ENCODE results near the gene ALOX5. TPM values are rescaled to one million over a fixed set of nuclear protein-coding genes. Genes with fewer than 3 reads are reported as not detected.

ALOX5 gene
- polyA plus RNA-seq, 1 of the 3 experiments (the other 2 are of a cell fraction): not detected

GRCh38 chr10:45375716-45376231 lies 1.8 kb downstream of the ALOX5 start (continued):
- TF ChIP-seq, protein P1, sequence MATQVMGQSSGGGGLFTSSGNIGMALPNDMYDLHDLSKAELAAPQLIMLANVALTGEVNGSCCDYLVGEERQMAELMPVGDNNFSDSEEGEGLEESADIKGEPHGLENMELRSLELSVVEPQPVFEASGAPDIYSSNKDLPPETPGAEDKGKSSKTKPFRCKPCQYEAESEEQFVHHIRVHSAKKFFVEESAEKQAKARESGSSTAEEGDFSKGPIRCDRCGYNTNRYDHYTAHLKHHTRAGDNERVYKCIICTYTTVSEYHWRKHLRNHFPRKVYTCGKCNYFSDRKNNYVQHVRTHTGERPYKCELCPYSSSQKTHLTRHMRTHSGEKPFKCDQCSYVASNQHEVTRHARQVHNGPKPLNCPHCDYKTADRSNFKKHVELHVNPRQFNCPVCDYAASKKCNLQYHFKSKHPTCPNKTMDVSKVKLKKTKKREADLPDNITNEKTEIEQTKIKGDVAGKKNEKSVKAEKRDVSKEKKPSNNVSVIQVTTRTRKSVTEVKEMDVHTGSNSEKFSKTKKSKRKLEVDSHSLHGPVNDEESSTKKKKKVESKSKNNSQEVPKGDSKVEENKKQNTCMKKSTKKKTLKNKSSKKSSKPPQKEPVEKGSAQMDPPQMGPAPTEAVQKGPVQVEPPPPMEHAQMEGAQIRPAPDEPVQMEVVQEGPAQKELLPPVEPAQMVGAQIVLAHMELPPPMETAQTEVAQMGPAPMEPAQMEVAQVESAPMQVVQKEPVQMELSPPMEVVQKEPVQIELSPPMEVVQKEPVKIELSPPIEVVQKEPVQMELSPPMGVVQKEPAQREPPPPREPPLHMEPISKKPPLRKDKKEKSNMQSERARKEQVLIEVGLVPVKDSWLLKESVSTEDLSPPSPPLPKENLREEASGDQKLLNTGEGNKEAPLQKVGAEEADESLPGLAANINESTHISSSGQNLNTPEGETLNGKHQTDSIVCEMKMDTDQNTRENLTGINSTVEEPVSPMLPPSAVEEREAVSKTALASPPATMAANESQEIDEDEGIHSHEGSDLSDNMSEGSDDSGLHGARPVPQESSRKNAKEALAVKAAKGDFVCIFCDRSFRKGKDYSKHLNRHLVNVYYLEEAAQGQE (IDR thresholded peaks at IDR 0.05; ENCODE audit: low read depth, low read length): no peak
- TF ChIP-seq, protein P2, sequence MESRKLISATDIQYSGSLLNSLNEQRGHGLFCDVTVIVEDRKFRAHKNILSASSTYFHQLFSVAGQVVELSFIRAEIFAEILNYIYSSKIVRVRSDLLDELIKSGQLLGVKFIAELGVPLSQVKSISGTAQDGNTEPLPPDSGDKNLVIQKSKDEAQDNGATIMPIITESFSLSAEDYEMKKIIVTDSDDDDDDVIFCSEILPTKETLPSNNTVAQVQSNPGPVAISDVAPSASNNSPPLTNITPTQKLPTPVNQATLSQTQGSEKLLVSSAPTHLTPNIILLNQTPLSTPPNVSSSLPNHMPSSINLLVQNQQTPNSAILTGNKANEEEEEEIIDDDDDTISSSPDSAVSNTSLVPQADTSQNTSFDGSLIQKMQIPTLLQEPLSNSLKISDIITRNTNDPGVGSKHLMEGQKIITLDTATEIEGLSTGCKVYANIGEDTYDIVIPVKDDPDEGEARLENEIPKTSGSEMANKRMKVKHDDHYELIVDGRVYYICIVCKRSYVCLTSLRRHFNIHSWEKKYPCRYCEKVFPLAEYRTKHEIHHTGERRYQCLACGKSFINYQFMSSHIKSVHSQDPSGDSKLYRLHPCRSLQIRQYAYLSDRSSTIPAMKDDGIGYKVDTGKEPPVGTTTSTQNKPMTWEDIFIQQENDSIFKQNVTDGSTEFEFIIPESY (IDR thresholded peaks at IDR 0.05; ENCODE audit: borderline replicate concordance, low read depth): no peak
- TF ChIP-seq, protein P3, sequence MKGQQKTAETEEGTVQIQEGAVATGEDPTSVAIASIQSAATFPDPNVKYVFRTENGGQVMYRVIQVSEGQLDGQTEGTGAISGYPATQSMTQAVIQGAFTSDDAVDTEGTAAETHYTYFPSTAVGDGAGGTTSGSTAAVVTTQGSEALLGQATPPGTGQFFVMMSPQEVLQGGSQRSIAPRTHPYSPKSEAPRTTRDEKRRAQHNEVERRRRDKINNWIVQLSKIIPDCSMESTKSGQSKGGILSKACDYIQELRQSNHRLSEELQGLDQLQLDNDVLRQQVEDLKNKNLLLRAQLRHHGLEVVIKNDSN (IDR thresholded peaks at IDR 0.05; ENCODE audit: borderline replicate concordance, low read depth): no peak
- TF ChIP-seq MXI1 (IDR thresholded peaks at IDR 0.05; ENCODE audit: low read depth, low read length) (no peak), FOXM1 (IDR thresholded peaks at IDR 0.05; ENCODE audit: low read depth) (no peak), CTCF (IDR thresholded peaks at IDR 0.05) (no peak), EZH2phosphoT487 (IDR thresholded peaks at IDR 0.05; ENCODE audit: borderline replicate concordance, low read depth) (no peak)

DNA sequence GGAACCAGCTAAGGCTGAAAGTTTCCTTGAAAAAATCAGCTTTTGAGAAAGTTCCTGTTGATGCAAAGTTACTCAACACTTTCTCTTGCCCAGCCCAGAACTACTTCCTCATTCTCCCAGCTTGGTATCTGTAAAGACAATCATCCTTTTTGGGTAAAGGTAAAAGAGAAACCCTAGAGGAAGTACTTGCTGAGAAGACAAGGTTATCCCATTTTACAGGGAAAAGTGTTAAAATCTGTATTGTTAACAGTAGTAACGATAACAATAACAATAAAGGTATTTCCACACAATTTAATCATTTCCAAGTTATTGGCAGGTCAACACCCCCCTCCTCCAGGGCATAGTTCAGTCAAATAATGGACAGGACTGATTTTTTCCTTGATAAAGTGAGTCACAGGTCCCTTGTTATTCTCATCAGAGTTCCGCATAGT lies 2.4 kb downstream of the ALOX5 start:
- Histone ChIP-seq H3K4me3 (ENCODE audit: low read depth in 2 of 2, low read length in 1 of 2) (no peak overlapping the region), H3K36me3 (replicated peaks in 1 of 2; ENCODE audit: control insufficient read depth in 1 of 2, insufficient read depth in 2 of 2, low read length in 1 of 2) (no peaks in the 10 kb centered on the region), H3K9ac (no peak overlapping the region), H3K9me3 (no peaks in the 10 kb centered on the region), H2AFZ (ENCODE audit: low read depth) (no peak overlapping the region), H3K79me2 (ENCODE audit: insufficient read depth) (no peaks in the 10 kb centered on the region), H3K4me2 (no peak overlapping the region), H3K4me1 (ENCODE audit: control insufficient read depth in 1 of 2, insufficient read depth in 2 of 2, low read depth in 1 of 2, low read length in 1 of 2) (peaks cover 0 to 2% of the 10 kb centered on the region in 2 experiments; a peak in 1 of 4 replicates), H3K27ac (ENCODE audit: low read depth in 2 of 2, low read length in 1 of 2) (no peak overlapping the region), H3K9me2 (no peaks in the 10 kb centered on the region), H3F3A (replicated peaks; ENCODE audit: insufficient read depth) (no peaks in the 10 kb centered on the region), H3K27me3 (ENCODE audit: insufficient read depth) (peaks cover 58% of the 10 kb centered on the region), H4K20me1 (ENCODE audit: insufficient read depth) (no peaks in the 10 kb centered on the region)
- WGBS (ENCODE audit: low lambda C conversion rate): 2% methylated on average over 2 of the region's 2 CpGs
- POLR2A ChIA-PET: no interaction called here
- DNase-seq: no peak
- CTCF ChIA-PET: no interaction called here
- TF ChIP-seq MXI1 (IDR thresholded peaks at IDR 0.05; ENCODE audit: low read depth, low read length): no peak
- no peak for TF ChIP-seq RCOR1 (IDR thresholded peaks at IDR 0.05; ENCODE audit: low read length)
- no peak for TF ChIP-seq EP300 (IDR thresholded peaks at IDR 0.05; ENCODE audit: borderline replicate concordance in 1 of 2, low read depth in 1 of 2, low read length in 1 of 2)
- TF ChIP-seq FOSL2 (IDR thresholded peaks at IDR 0.05; ENCODE audit: borderline replicate concordance, low read depth): no peak
- TF ChIP-seq GABPA (IDR thresholded peaks at IDR 0.05; ENCODE audit: low read depth): no peak
- TF ChIP-seq CHD2 (IDR thresholded peaks at IDR 0.05; ENCODE audit: low read length, partially characterized antibody): no peak
- TF ChIP-seq, protein P1 (IDR thresholded peaks at IDR 0.05; ENCODE audit: low read depth, low read length): no peak
- TF ChIP-seq NFIC (IDR thresholded peaks at IDR 0.05; ENCODE audit: borderline replicate concordance): no peak
- TF ChIP-seq SMC3 (IDR thresholded peaks at IDR 0.05; ENCODE audit: low read depth, low read length): no peak
- no peak for TF ChIP-seq FOXJ3 (CRISPR knock-in tag; IDR thresholded peaks at IDR 0.05)
- no peak for TF ChIP-seq GATA2 (CRISPR knock-in tag; IDR thresholded peaks at IDR 0.05)
- TF ChIP-seq NRF1 (IDR thresholded peaks at IDR 0.05; ENCODE audit: low read depth, low read length): no peak

All from SK-N-SH (cell line).